GM18517 (cell line): ENCODE measurements around the gene KLF3.
A peak's percentile ranks its signal among the peaks of the same experiment; 100 is the strongest.
"Not testable (repeated sequence)": the region's sequence is repeated elsewhere in the genome, so short reads cannot be mapped to it uniquely, and the experiment has no call there.

ENCODE experiments used
- ATAC-seq: cut with Tn5 transposase; IDR thresholded peaks from one replicate; pipeline ENCODE4 v1.9.1; 2021; ENCODE audit warnings: mild to moderate bottlenecking, moderate library complexity; ENCODE audit not compliant: unreplicated experiment

Gene KLF3

DNA sequence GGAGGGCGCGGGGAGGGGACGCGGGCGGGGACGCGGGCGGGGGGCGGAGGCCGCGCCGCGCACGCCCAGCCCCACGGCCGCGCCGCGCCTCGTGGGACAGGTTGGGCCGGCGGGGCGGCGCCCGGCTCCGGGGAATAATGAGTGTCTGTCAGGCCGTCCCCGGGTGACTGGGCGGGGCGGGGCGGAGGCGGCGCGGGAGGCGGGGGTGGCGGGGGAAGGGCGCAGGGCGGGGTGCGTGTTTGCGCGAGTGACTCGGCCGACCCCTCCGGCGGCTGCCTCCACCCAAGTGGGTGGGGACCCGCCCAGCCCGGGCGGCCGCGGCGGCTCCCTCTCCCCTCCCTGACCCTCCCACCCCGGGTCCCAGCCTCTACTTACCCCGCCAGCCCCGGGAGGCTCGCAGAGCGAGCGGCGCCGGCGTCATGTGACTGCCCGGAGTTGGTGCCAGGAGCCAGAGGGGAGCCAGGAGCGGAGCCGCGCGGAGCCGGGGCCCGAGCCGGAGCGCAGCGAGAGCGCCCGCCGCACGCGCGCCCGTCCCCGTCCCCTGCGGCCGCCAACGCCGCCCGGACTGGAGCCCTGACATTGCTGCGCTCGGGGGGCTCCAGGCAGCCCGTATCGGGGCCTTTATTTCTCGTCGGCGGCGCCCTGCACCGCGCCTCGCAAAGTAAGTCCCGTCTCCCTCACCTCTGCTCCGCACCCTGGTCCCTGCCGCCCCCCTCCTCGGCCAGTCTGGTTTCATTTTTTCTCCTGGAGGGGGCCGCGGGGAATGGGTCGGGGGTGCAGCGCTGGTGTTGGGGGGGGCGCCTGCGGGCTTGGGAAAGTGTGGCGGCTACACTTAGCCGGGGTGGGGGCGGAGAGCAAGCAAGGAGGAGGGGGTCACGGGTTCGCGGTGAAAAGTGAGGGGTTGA is at the start of gene KLF3:
Gene KLF3, plus strand, starts transcription at position 399 of the 905 bp plus-strand sequence. CDS start 16,427 bp downstream, outside the sequence.
- peak; percentile 51 for ATAC-seq

DNA sequence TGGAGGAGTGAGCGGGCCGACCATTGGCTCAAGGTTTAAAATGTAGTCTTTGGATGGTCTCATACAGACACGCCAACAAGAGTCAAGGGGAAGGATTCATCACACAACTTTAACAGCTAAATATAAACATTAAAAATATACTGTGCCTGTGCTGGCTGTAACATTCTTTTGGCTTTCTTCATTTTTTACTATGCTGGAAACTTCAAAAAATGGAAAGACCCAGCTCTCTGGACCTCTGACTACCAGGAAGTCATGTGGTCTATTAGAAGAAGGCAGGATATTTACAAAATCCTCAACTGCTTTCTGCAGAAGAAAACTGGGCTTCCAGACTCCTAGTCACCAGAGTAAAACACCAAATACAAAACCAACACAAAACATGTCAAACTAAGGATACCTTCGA is 49.8 kb upstream of the KLF3 start:
- no peak for ATAC-seq

- no peak for ATAC-seq
Observed at GRCh38 chr4:38615847-38616246, 48.2 kb upstream of the KLF3 start.

DNA sequence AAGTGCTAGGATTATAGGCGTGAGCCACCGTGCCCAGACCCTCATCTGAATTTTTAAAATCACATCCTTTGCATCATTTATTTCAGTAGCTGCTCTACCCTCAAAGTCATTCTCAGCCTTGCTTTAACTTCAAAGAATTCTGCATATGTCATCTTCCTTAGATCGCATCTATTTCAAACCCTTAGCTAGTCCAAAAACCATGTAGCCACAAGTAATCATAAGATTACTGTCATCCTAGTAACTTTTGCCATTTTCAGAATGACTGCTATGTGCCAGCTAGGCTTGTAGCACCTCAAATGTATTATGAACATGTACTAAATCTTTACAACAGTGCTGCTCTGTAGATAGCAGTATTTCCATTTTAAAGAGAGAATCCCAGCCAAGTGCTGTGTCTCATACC is 45.5 kb upstream of the KLF3 start:
- no peak for ATAC-seq

- no peak for ATAC-seq
Observed at GRCh38 chr4:38619316-38619715, 44.7 kb upstream of the KLF3 start.

- ATAC-seq = no peak
Observed at GRCh38 chr4:38620065-38620464, 43.9 kb upstream of the KLF3 start.

DNA sequence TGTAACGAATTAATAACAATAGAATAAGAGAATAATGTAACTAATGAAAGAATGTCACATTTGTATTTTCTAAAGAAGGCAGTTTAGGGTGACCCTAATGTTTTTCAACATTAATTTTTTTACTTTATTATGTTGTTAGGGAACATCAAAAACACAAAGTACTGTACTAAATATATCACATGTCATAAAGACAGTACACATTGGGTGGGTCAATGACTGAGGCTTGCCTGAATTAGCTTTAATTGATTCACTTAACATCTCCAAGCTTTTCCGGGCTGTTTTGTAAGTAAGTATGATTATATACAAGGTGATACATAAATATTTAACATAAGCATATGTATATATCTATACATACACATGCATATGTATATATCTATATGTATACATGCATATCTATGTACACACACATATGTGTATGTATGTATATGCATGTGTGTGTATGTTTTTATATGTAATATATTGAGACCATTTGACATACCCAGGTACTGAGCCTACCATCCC is 43.4 kb upstream of the KLF3 start:
- ATAC-seq = no peak

DNA sequence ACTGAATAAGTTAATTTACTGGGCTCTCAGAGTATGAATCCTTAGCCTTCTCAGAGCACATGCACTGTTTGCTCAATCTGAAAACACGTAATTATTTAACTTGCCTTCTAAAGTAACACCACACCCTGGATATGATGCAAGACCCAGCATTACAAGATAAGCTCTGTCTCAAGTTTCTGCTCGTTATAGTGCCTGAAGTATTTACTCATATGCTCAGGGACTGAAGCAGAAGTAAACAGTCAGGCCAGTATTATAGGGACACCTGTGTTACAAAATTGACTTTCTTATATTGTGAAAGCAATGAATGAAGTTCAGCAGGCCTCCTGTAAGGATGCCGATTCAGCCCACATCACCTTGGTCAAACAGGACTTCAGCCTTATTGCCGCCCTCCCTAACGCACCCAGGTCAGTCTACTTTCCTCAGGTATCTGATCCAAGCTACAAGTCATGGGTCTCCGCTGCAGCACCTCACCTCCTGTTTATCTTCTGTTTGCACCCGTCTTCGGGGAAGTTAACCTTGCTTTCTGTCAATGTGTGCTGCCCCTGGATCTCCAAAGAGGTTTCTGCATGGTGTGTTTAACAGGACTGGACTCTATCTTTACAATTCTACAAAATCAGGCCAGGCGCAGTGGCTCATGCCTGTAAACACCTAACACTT is 42.8 kb upstream of the KLF3 start:
- no peak for ATAC-seq

DNA sequence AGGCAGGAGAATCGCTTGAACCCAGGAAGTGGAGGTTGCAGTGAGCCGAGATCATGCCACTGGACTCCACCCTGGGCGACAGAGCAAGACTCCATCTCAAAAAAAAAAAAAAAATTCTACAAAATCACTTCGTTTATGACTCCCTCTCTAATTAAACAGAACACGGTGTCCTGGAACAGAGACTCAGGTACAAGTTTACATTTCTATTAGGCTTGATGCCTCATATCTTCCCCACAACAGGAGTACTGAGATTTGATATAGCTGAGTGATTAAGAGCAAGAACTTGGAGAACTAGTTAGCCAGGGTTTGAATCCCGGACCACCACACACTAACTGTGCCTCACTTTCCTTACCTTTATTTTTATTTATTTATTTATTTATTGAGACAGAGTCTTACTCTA is 42.2 kb upstream of the KLF3 start:
- no peak for ATAC-seq

GRCh38 chr4:38622340-38622739 is 41.7 kb upstream of the KLF3 start:
- not testable (repeated sequence) for ATAC-seq

DNA sequence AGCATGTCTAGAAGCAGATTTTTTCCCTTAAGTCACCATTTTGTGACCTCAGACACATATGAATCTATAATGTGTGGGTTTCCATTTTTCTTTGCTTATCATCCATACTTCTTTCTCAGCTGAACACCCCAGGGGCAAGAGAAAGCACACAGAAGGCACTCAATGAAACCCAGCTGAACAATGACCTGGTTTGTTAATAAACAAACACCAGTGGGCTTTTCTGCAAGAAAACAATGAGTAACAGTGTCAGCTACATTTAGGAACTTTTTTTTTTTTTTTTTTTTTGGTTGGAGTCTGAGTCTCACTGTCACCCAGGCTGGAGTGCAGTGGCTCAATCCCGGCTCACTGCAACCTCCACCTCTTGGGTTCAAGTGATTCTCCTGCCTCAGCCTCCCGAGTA is 40.7 kb upstream of the KLF3 start:
- no peak for ATAC-seq

DNA sequence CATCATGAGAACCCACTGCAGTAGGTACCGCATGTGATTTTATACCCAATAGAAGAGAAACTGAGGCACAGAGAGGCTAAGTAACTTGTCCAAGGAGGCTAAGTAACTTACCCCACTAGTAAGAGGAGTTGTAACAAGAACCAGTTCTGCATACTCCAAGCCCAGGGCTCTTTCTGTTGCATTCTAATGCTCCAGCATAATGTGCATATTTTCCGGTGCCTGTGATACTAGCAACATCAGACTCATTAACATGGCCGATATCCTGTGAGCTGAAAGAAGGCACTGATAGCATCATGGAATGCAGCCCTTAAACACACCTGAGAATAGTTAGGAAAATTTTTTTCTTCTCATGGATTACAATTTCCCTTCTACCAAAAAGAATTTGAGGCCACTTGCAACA is 39.7 kb upstream of the KLF3 start:
- ATAC-seq = no peak

DNA sequence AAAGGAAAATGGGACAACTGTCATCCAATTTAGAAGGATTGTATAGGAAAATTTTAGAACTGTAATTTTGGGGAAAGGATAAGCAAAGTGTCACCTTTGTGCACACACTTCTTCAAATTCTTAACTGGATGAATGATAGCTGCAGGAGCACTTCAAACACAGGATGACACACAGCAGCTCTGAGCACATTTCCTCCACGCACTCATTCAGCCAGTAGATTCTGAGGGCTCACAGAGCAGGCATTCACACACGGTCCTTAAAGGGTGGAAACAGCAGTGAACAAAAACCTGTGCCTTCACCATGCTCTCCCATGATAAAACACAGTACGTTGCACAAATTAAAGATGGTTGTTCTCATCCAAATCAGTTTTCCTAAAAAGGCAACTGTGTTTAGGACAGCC is 38.5 kb upstream of the KLF3 start:
- no peak for ATAC-seq

DNA sequence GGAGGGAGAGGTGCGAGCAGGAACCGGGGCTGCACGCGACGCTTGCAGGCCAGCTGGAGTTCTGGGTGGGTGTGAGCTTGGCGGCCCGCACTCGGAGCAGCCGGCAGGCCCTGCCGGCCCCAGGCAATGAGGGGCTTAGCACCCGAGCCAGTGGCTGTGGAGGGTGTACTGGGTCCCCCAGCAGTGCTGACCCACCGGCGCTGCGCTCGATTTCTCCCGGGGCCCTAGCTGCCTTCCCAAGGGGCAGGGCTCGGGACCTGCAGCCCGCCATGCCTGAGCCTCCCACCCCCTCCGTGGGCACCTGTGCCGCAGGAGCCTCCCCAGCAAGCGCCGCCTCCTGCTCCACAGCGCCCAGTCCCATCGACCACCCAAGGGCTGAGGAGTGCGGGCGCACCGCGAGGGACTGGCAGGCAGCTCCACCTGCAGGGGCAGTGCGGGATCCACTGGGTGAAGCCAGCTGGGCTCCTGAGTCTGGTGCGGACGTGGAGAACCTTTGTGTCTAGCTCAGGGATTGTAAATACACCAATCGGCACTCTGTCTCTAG is 37.0 kb upstream of the KLF3 start:
- not testable (repeated sequence) for ATAC-seq

- no peak for ATAC-seq
Observed at GRCh38 chr4:38630519-38630918, 33.5 kb upstream of the KLF3 start.

DNA sequence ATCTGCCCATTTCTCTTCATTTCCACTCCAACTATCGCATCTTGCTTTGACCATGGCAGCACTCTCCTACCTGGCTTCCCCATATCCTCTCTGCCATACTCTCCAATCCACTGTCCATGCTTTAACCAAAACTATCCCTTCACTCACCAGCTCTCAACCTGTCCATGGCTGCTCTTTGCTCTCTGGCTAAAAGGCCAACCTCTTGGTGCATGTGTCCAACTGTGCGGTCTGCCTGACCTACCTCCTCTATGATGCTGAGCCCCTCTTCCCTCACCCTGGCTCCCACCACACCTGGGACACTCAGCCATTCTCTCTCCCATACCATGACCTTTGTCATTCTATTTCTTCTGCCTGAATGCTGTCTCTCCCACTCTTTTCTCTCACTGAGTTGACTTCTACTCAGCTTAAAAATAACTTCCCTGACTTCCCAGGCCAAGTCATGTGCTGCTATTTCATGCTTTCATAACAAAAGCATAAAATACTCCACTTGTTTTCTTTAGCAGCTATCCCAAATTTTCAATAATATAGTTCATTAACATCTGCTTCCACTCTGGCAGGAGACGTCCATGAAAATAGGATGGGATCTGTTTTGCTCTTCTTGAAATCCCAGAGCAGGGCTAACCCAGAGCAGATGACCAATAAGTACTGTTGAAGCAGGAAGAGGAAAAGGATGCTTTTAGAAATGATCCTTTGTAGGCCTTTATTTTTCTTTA is 29.8 kb upstream of the KLF3 start:
- ATAC-seq = no peak

- no peak for ATAC-seq
Observed at GRCh38 chr4:38639242-38639641, 24.8 kb upstream of the KLF3 start.

- no peak for ATAC-seq
Observed at GRCh38 chr4:38641811-38642210, 22.2 kb upstream of the KLF3 start.

DNA sequence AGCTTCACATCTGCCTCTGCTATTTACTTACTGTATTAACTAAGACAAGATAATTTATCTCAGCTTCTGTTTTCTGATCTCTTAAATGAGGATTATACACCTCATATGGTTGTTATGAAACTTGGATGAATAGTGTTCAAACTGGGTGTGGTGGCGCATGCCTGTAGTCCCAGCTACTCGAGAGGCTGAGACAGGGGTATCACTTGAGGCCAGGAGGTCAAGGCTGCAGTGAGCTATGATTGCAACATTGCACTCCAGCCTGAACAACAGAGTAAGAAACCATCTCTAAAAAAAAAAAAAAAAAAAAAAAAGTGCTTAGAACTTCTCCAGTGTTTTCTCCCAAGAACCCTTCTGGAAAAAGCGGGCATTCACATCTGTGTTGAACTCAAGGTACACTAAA is 19.8 kb upstream of the KLF3 start:
- no peak for ATAC-seq

DNA sequence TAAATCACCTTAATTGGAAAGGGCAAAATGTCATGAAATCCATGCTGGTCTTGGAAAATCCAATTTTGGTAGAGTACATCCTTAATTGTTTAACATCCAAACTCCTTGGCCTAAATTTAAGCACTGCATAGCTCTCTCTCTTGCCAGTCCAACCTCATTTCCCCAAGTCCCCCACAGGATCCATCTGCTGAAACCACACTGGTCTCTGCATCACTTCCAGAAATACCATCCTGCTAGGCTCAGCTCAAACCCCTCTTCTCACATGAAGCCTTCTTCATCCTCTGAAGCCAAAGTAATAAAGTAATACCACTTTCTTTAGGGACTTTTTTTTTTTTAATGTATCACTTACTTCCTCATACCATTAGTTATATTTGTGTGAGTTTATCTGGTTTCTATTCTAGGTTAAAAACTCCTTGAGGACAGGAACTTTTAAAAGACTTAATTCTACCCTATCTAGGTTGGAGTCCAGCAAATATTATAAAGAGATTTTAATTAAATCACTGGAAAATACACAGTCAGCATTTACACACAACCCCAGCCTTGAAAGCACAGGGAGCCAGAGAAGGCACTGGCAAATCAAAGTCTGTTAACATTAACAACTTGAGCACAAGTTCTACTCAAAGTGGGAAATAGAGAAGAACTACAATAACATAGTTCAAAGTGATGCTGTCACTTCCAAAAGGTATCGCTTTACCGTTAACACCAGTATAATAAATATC is 16.7 kb upstream of the KLF3 start:
- no peak for ATAC-seq

DNA sequence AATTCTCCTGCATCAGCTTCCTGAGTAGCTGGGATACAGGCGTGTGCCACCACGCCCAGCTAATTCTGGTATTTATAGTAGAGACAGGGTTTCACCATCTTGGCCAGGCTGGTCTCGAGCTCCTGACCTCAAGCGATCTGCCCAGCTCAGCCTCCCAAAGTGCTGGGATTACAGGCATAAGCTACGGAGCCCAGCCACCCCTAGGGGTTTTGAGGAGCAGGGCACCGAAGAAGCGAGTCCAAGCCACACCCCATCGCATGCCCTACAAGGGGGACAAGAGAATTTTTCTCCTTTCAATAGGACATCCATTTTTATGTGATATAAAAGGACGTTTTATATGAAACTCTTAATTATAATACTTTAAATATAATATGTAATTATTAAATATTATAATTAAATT is 13.9 kb upstream of the KLF3 start:
- no peak for ATAC-seq
